Subcutaneous adipose tissue (tissue), 4 donors: ENCODE measurements around the gene MSH4. TPM values are rescaled to one million over a fixed set of nuclear protein-coding genes. Genes with fewer than 3 reads are reported as not detected.

Experiments
- total RNA-seq, 4 donors: library from RNA; depleted of rRNA; stranded (reverse); fragments of >200 nt; gene quantifications; one replicate each; pipeline ENCODE4 v1.1.0, GENCODE V29; 2016
- TF ChIP-seq, protein P1 (sequence below): fragments of 450-650 bp; IDR thresholded peaks from one replicate; pipeline ENCODE4 v1.5.1; 2016; ENCODE audit warnings: low read depth, mild to moderate bottlenecking, control low read depth, antibody characterized with exemption, moderate library complexity

The MSH4 gene
- total RNA-seq, 4 donors from 2014 or later = 0.16 to 0.34 (median 0.20) TPM

GRCh38 chr1:75836528-75837100, 39.9 kb downstream of the MSH4 start:
- TF ChIP-seq, protein P1, sequence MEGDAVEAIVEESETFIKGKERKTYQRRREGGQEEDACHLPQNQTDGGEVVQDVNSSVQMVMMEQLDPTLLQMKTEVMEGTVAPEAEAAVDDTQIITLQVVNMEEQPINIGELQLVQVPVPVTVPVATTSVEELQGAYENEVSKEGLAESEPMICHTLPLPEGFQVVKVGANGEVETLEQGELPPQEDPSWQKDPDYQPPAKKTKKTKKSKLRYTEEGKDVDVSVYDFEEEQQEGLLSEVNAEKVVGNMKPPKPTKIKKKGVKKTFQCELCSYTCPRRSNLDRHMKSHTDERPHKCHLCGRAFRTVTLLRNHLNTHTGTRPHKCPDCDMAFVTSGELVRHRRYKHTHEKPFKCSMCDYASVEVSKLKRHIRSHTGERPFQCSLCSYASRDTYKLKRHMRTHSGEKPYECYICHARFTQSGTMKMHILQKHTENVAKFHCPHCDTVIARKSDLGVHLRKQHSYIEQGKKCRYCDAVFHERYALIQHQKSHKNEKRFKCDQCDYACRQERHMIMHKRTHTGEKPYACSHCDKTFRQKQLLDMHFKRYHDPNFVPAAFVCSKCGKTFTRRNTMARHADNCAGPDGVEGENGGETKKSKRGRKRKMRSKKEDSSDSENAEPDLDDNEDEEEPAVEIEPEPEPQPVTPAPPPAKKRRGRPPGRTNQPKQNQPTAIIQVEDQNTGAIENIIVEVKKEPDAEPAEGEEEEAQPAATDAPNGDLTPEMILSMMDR = no peak

GRCh38 chr1:75838079-75838478, 41.4 kb downstream of the MSH4 start:
- TF ChIP-seq, protein P1 = no peak

GRCh38 chr1:75841421-75841820, 44.7 kb downstream of the MSH4 start:
- TF ChIP-seq, protein P1 = no peak

- TF ChIP-seq, protein P1 = no peak
Measured at GRCh38 chr1:75845576-75845975, 48.9 kb downstream of the MSH4 start.

- TF ChIP-seq, protein P1 = no peak
Measured at GRCh38 chr1:75855010-75855409, 58.3 kb downstream of the MSH4 start.

DNA sequence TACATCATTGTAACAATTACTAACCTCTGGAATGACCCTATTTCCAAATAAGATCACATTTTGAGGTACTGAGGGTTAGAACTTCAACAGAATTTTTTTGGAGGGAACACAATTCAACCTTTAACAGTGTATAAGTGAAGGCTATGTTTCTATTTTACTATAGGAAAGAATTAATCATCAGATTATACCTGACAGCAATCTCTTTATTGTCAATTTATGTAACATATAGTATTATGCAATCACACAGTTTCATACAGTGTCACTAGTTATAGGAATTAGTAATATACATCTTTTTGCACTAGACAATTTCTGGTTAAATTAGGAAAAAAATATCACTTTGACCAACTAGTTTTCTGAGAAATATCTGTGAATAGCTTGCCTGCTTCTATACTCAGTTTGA, 59.1 kb downstream of the MSH4 start:
- TF ChIP-seq, protein P1 = no peak

- TF ChIP-seq, protein P1 = no peak
Measured at GRCh38 chr1:75861831-75862230, 65.1 kb downstream of the MSH4 start.
